Mesangial cell (primary cell): ENCODE measurements around the gene PTPRN. TPM values are rescaled to one million over a fixed set of nuclear protein-coding genes. Genes with fewer than 3 reads are reported as not detected.

Experiments used
- total RNA-seq: library from RNA; depleted of rRNA; stranded (reverse); fragments of >200 nt; gene quantifications from 2 replicates; pipeline ENCODE4 v1.2.3, GENCODE V29; 2015

PTPRN gene
- 0.49 and 0.63 TPM in 2 replicates for total RNA-seq

GRCh38 chr2:219309278-219309677 lies at the start of gene PTPRN:
Gene PTPRN, minus strand, starts transcription at chr2:219309401. Its CDS starts 69 bp downstream, at chr2:219309332.

GRCh38 chr2:219332542-219332941 lies 23.3 kb upstream of the PTPRN start, which contains the start of gene RESP18:
Gene RESP18, minus strand, starts transcription at chr2:219332744.

GRCh38 chr2:219279151-219279915 lies 29.9 kb downstream of the PTPRN start, which contains the start of gene DNAJB2:
Gene DNAJB2, plus strand, starts transcription at chr2:219279366. Its CDS starts 468 bp downstream, at chr2:219279834.

GRCh38 chr2:219253753-219254589 lies 55.2 kb downstream of the PTPRN start, which contains the start of gene TUBA4A:
Gene TUBA4A, minus strand, starts transcription at chr2:219253918. Its CDS starts 60 bp downstream, at chr2:219253858.

GRCh38 chr2:219252900-219253752 lies 56.1 kb downstream of the PTPRN start, which contains the start of gene TUBA4B:
Gene TUBA4B, plus strand, starts transcription at chr2:219253243. Its CDS starts 165 bp downstream, at chr2:219253408.

GRCh38 chr2:219245148-219245898 lies 63.9 kb downstream of the PTPRN start, which contains the start of the genes GLB1L and STK16:
Gene GLB1L, minus strand, starts transcription at chr2:219245444. Its CDS starts 1,871 bp downstream, at chr2:219243573.
Gene STK16, plus strand, starts transcription at chr2:219245479. Its CDS starts 521 bp downstream, at chr2:219246000.

Other genes with a start within 250 kb of the PTPRN start
- gene IHH, start 248.5 kb downstream of the PTPRN start, total RNA-seq = not detected in 2 replicates
- gene NHEJ1, start 148.6 kb downstream of the PTPRN start, total RNA-seq = 12.9 and 20.2 TPM in 2 replicates
- under 0.01 and 0.25 TPM in 2 replicates for gene SLC23A3, start 139.4 kb downstream of the PTPRN start, total RNA-seq
- 25.1 and 31.6 TPM in 2 replicates for gene CNPPD1, start 132.5 kb downstream of the PTPRN start, total RNA-seq
- gene RETREG2, start 131.1 kb downstream of the PTPRN start, total RNA-seq = 40.6 and 51.7 TPM in 2 replicates
- 25.3 and 25.9 TPM in 2 replicates for gene ZFAND2B, start 102.6 kb downstream of the PTPRN start, total RNA-seq
- 7.6 and 12.7 TPM in 2 replicates for gene ABCB6, start 90.4 kb downstream of the PTPRN start, total RNA-seq
- gene ATG9A, start 79.8 kb downstream of the PTPRN start, total RNA-seq = 53.1 and 68.1 TPM in 2 replicates
- gene ANKZF1, start 79.6 kb downstream of the PTPRN start, total RNA-seq = 22.0 and 25.9 TPM in 2 replicates
- gene GLB1L, start 64.0 kb downstream of the PTPRN start, total RNA-seq = 10.3 and 23.1 TPM in 2 replicates
- gene STK16, start 63.9 kb downstream of the PTPRN start, total RNA-seq = 19.2 and 22.7 TPM in 2 replicates
- gene TUBA4B, start 56.2 kb downstream of the PTPRN start, total RNA-seq = not detected in 2 replicates
- gene TUBA4A, start 55.5 kb downstream of the PTPRN start, total RNA-seq = 36.1 and 129 TPM in 2 replicates
- 24.6 and 57.0 TPM in 2 replicates for gene DNAJB2, start 30.0 kb downstream of the PTPRN start, total RNA-seq
- gene RESP18, start 23.3 kb upstream of the PTPRN start, total RNA-seq = not detected in 2 replicates
- gene DNPEP, start 78.5 kb upstream of the PTPRN start, total RNA-seq = 36.3 and 73.0 TPM in 2 replicates
- gene DES, start 109.0 kb upstream of the PTPRN start, total RNA-seq = 0.98 and 30.6 TPM in 2 replicates
- gene SPEG, start 125.4 kb upstream of the PTPRN start, total RNA-seq = 6.8 and 24.8 TPM in 2 replicates
- 37.0 and 59.0 TPM in 2 replicates for gene GMPPA, start 189.5 kb upstream of the PTPRN start, total RNA-seq
- not detected in 2 replicates for gene ASIC4, start 205.1 kb upstream of the PTPRN start, total RNA-seq
- gene CHPF, start 234.4 kb upstream of the PTPRN start, total RNA-seq = 164 and 424 TPM in 2 replicates
- 1.1 and 5.1 TPM in 2 replicates for gene TMEM198, start 234.6 kb upstream of the PTPRN start, total RNA-seq